Neuron (in vitro differentiated cells): ENCODE results near the gene PLTP.
A peak's percentile ranks its signal among the peaks of the same experiment; 100 is the strongest.

ENCODE experiments used
- H2AFZ ChIP-seq: one replicate; pipeline ENCODE4 v1.6.1; 2013; ENCODE audit warnings: low read depth, mild to moderate bottlenecking, inconsistent platforms, low read length, moderate library complexity
- H3K27me3 ChIP-seq: one replicate; pipeline ENCODE4 v1.6.1; 2013; ENCODE audit warnings: low read length; ENCODE audit not compliant: insufficient read depth
- H3K36me3 ChIP-seq: one replicate; pipeline ENCODE4 v1.6.1; 2013; ENCODE audit warnings: low read length; ENCODE audit not compliant: insufficient read depth
- H3K4me1 ChIP-seq: one replicate; pipeline ENCODE4 v1.6.1; 2013; ENCODE audit warnings: low read length; ENCODE audit not compliant: insufficient read depth
- H3K4me3 ChIP-seq: 2 replicates; pipeline ENCODE4 v1.5.1; 2013; ENCODE audit warnings: mild to moderate bottlenecking, low read length, moderate library complexity
- H3K9me3 ChIP-seq: one replicate; pipeline ENCODE4 v1.6.1; 2013; ENCODE audit warnings: low read length

The PLTP gene

GRCh38 chr20:45893831-45894230 lies 18.1 kb downstream of the PLTP start:
- Histone ChIP-seq H3K27me3 (no peaks in the 10 kb centered on the region), H3K4me1 (peaks cover 26% of the 10 kb centered on the region), H3K9me3 (no peaks in the 10 kb centered on the region), H2AFZ (no peak overlapping the region), H3K36me3 (peaks cover 34% of the 10 kb centered on the region), H3K4me3 (no peak overlapping the region)

GRCh38 chr20:45892828-45893500 lies 19.0 kb downstream of the PLTP start:
- Histone ChIP-seq H3K4me3 (no peak overlapping the region), H3K36me3 (peaks cover 25% of the 10 kb centered on the region), H3K4me1 (peaks cover 26% of the 10 kb centered on the region), H3K27me3 (no peaks in the 10 kb centered on the region), H2AFZ (no peak overlapping the region), H3K9me3 (no peaks in the 10 kb centered on the region)

- Histone ChIP-seq H3K36me3 (peaks cover 23% of the 10 kb centered on the region), H2AFZ (no peak overlapping the region), H3K4me3 (peak overlapping the region; percentile 68), H3K4me1 (peaks cover 26% of the 10 kb centered on the region), H3K27me3 (no peaks in the 10 kb centered on the region), H3K9me3 (no peaks in the 10 kb centered on the region)
Measured at GRCh38 chr20:45892049-45892825, 19.7 kb downstream of the PLTP start.

GRCh38 chr20:45890985-45891983 lies 20.7 kb downstream of the PLTP start, which contains the start of the genes CTSA and NEURL2:
CTSA (plus strand) TSS chr20:45891335; CDS start chr20:45891569, 234 bp downstream.
NEURL2 (minus strand) TSS chr20:45891208; CDS start chr20:45890991, 217 bp downstream.
- H3K4me3 ChIP-seq, result peak within 1 kb of the TSS; percentile 68
- peaks cover 18% of the 10 kb centered on the region for H3K36me3 ChIP-seq
- H3K4me1 ChIP-seq, result peaks cover 26% of the 10 kb centered on the region
- H3K27me3 ChIP-seq, result no peaks in the 10 kb centered on the region
- H2AFZ ChIP-seq, result peak within 1 kb of the TSS; percentile 69
- no peaks in the 10 kb centered on the region for H3K9me3 ChIP-seq

GRCh38 chr20:45890077-45890984 lies 21.6 kb downstream of the PLTP start:
- Histone ChIP-seq H3K9me3 (no peaks in the 10 kb centered on the region), H3K4me1 (peaks cover 26% of the 10 kb centered on the region), H3K27me3 (no peaks in the 10 kb centered on the region), H3K36me3 (peaks cover 20% of the 10 kb centered on the region), H2AFZ (peak overlapping the region; percentile 69), H3K4me3 (peak overlapping the region; percentile 68)

- no peak overlapping the region for H3K4me3 ChIP-seq
Measured at GRCh38 chr20:45888681-45889080, 23.3 kb downstream of the PLTP start.

GRCh38 chr20:45887346-45887715 lies 24.6 kb downstream of the PLTP start, which contains the start of gene SPATA25:
SPATA25 (minus strand) TSS chr20:45887622; CDS start chr20:45887590, 32 bp downstream.
- Histone ChIP-seq H3K9me3 (no peaks in the 10 kb centered on the region), H3K4me1 (peaks cover 14% of the 10 kb centered on the region), H3K4me3 (no peak within 1 kb of the TSS), H3K27me3 (no peaks in the 10 kb centered on the region), H3K36me3 (peaks cover 33% of the 10 kb centered on the region), H2AFZ (no peak within 1 kb of the TSS)

More at GRCh38 chr20:45888681-45889080, 23.3 kb downstream of the PLTP start:
- H3K36me3 ChIP-seq, result peaks cover 20% of the 10 kb centered on the region
- H3K4me1 ChIP-seq, result peaks cover 19% of the 10 kb centered on the region
- no peak overlapping the region for H2AFZ ChIP-seq
- H3K9me3 ChIP-seq, result no peaks in the 10 kb centered on the region
- no peaks in the 10 kb centered on the region for H3K27me3 ChIP-seq

GRCh38 chr20:45886590-45887345 lies 25.2 kb downstream of the PLTP start:
- Histone ChIP-seq H3K36me3 (peaks cover 33% of the 10 kb centered on the region), H2AFZ (no peak overlapping the region), H3K4me3 (no peak overlapping the region), H3K4me1 (peaks cover 9% of the 10 kb centered on the region), H3K27me3 (no peaks in the 10 kb centered on the region), H3K9me3 (no peaks in the 10 kb centered on the region)

GRCh38 chr20:45883100-45883469 lies 28.9 kb downstream of the PLTP start:
- Histone ChIP-seq H3K36me3 (peaks cover 36% of the 10 kb centered on the region), H2AFZ (no peak overlapping the region), H3K4me3 (no peak overlapping the region), H3K27me3 (no peaks in the 10 kb centered on the region), H3K9me3 (no peaks in the 10 kb centered on the region), H3K4me1 (peaks cover 2% of the 10 kb centered on the region)

- no peaks in the 10 kb centered on the region for H3K27me3 ChIP-seq
- no peaks in the 10 kb centered on the region for H3K9me3 ChIP-seq
- H3K4me3 ChIP-seq, result no peak overlapping the region
- H2AFZ ChIP-seq, result no peak overlapping the region
- H3K4me1 ChIP-seq, result peaks cover 2% of the 10 kb centered on the region
- H3K36me3 ChIP-seq, result peaks cover 40% of the 10 kb centered on the region
Measured at GRCh38 chr20:45882469-45883099, 29.4 kb downstream of the PLTP start.
